ENCODE data around the gene SLC35F1.

GRCh38 chr6:118309337-118310093, 402.5 kb downstream of the SLC35F1 start:
- TF ChIP-seq EZH2 (IDR thresholded peaks at IDR 0.05; ENCODE audit: low read length, missing control alignments), result no peak
- no peak for TF ChIP-seq CTCF (conservative IDR thresholded peaks at IDR 0.05 in 1 of 2, IDR thresholded peaks at IDR 0.05 in 1 of 2; ENCODE audit: low read depth in 1 of 2, low read length in 2 of 2)
